HepG2 (cell line): ENCODE results near the gene ERV3-1. TPM values are rescaled to one million over a fixed set of nuclear protein-coding genes. Genes with fewer than 3 reads are reported as not detected.

Source experiments
- CCDC6 ChIP-seq: sonication (generic); formaldehyde crosslinking; IDR thresholded peaks from 2 replicates; pipeline ENCODE4 v1.8.1; 2022; ENCODE audit warnings: mild to moderate bottlenecking, missing genetic modification reagents, moderate library complexity
- DNMT1 ChIP-seq: sonication (generic); formaldehyde crosslinking; IDR thresholded peaks from 2 replicates; pipeline ENCODE4 v1.5.1; 2020; ENCODE audit warnings: mild to moderate bottlenecking, missing genetic modification reagents
- FOXO1 ChIP-seq: sonication (generic); formaldehyde crosslinking; IDR thresholded peaks from 2 replicates; pipeline ENCODE4 v1.4.0; 2020; ENCODE audit warnings: missing genetic modification reagents
- KAT8 ChIP-seq: IDR thresholded peaks from 2 replicates; pipeline ENCODE4 v1.6.1; 2016; ENCODE audit warnings: missing genetic modification reagents, missing compliant biosample characterization
- KMT2A ChIP-seq: sonication (generic); formaldehyde crosslinking; IDR thresholded peaks from 2 replicates; pipeline ENCODE4 v1.4.0; 2020; ENCODE audit warnings: missing genetic modification reagents
- MTA1 ChIP-seq: sonication (generic); formaldehyde crosslinking; IDR thresholded peaks from 2 replicates; pipeline ENCODE4 v1.4.0; 2020; ENCODE audit warnings: missing genetic modification reagents, mild to moderate bottlenecking, borderline replicate concordance
- RAD51 ChIP-seq: fragments of 450-650 bp; IDR thresholded peaks from 2 replicates; pipeline ENCODE4 v1.6.1; 2016; ENCODE audit warnings: borderline replicate concordance
- RELA ChIP-seq: sonication (generic); formaldehyde crosslinking; IDR thresholded peaks from 2 replicates; pipeline ENCODE4 v1.4.0; 2020; ENCODE audit warnings: missing genetic modification reagents
- SP1 ChIP-seq, 2 experiments: fragments of 450-650 bp in 1 of 2; sonication (generic) in 1 of 2; formaldehyde crosslinking in 1 of 2; IDR thresholded peaks; 2 replicates each; pipeline versions ENCODE4 v1.4.0 to v1.6.1; 2016 to 2020; ENCODE audit warnings: missing genetic modification reagents in 1 of 2
- SP140L ChIP-seq: sonication (generic); formaldehyde crosslinking; IDR thresholded peaks from 2 replicates; pipeline ENCODE4 v1.4.0; 2020; ENCODE audit warnings: missing genetic modification reagents, borderline replicate concordance
- SPEN ChIP-seq: sonication (generic); formaldehyde crosslinking; IDR thresholded peaks from 2 replicates; pipeline ENCODE4 v1.5.1; 2020; ENCODE audit warnings: low read depth, mild to moderate bottlenecking, missing genetic modification reagents
- STAT5B ChIP-seq: sonication (generic); formaldehyde crosslinking; IDR thresholded peaks from 2 replicates; pipeline ENCODE4 v1.4.0; 2020; ENCODE audit warnings: missing genetic modification reagents
- TARDBP ChIP-seq: sonication (generic); formaldehyde crosslinking; IDR thresholded peaks from 2 replicates; pipeline ENCODE4 v1.8.0; 2022; ENCODE audit warnings: mild to moderate bottlenecking, missing genetic modification reagents
- TOE1 ChIP-seq: sonication (generic); formaldehyde crosslinking; IDR thresholded peaks from 2 replicates; pipeline ENCODE4 v1.4.0; 2020; ENCODE audit warnings: mild to moderate bottlenecking, missing genetic modification reagents
- TOPORS ChIP-seq: sonication (generic); formaldehyde crosslinking; IDR thresholded peaks from 2 replicates; pipeline ENCODE4 v1.8.0; 2023; ENCODE audit warnings: mild to moderate bottlenecking, missing genetic modification reagents
- ZBTB3 ChIP-seq: sonication (generic); formaldehyde crosslinking; IDR thresholded peaks from 2 replicates; pipeline ENCODE4 v1.4.0; 2020; ENCODE audit warnings: low read depth, mild to moderate bottlenecking, moderate library complexity, missing genetic modification reagents, borderline replicate concordance
- ZNF225 ChIP-seq: sonication (generic); formaldehyde crosslinking; IDR thresholded peaks from 2 replicates; pipeline ENCODE4 v1.4.0; 2020; ENCODE audit warnings: mild to moderate bottlenecking, missing genetic modification reagents
- ZNF530 ChIP-seq: sonication (generic); formaldehyde crosslinking; IDR thresholded peaks from 2 replicates; pipeline ENCODE4 v1.5.0; 2020; ENCODE audit warnings: low read depth, mild to moderate bottlenecking, missing genetic modification reagents
- ZNF740 ChIP-seq: sonication (generic); formaldehyde crosslinking; IDR thresholded peaks from 2 replicates; pipeline ENCODE4 v1.4.0; 2020; ENCODE audit warnings: missing genetic modification reagents
- polyA plus RNA-seq, 8 experiments: library from polyadenylated mRNA; depleted of rRNA in 3 of 8; stranded (reverse) in 7 of 8; unstranded in 1 of 8; fragments of >200 nt; fragmentation: Illumina TruSeq in 4 of 8; extraction: Trizol in 4 of 8; gene quantifications; 2 replicates each; pipeline versions ENCODE4 v1.2.1 to v1.2.3, GENCODE V29; 2011 to 2016; ENCODE audit warnings: low read depth in 4 of 8, missing spikeins in 1 of 8, mixed read lengths in 1 of 8; ENCODE audit not compliant: insufficient read depth in 1 of 8
- total RNA-seq, 5 experiments: library from RNA; depleted of rRNA; stranded (reverse); fragments of >200 nt; fragmentation: Illumina TruSeq; extraction: Trizol; gene quantifications; 2 replicates each; pipeline ENCODE4 v1.2.3, GENCODE V29; 2016; ENCODE audit warnings: low read depth in 1 of 5
- TF ChIP-seq, protein P1 (sequence below): sonication (generic); formaldehyde crosslinking; IDR thresholded peaks from 2 replicates; pipeline ENCODE4 v1.4.0; 2020; ENCODE audit warnings: mild to moderate bottlenecking, missing genetic modification reagents, borderline replicate concordance
- TF ChIP-seq, protein P2 (sequence below): sonication (generic); formaldehyde crosslinking; conservative IDR thresholded peaks from 2 replicates; pipeline ENCODE4 v1.5.0; 2020; ENCODE audit warnings: missing genetic modification reagents
- TF ChIP-seq, protein P3 (sequence below): sonication (generic); formaldehyde crosslinking; IDR thresholded peaks from 2 replicates; pipeline ENCODE4 v1.4.0; 2020; ENCODE audit warnings: missing genetic modification reagents; ENCODE audit errors: not compliant biosample characterization

The ERV3-1 gene
- total and polyA plus RNA-seq, 2 of the 13 experiments (the other 11 are each of a cell fraction or from before 2014, with no cell fraction given), result 20.4 to 86.3 TPM

DNA sequence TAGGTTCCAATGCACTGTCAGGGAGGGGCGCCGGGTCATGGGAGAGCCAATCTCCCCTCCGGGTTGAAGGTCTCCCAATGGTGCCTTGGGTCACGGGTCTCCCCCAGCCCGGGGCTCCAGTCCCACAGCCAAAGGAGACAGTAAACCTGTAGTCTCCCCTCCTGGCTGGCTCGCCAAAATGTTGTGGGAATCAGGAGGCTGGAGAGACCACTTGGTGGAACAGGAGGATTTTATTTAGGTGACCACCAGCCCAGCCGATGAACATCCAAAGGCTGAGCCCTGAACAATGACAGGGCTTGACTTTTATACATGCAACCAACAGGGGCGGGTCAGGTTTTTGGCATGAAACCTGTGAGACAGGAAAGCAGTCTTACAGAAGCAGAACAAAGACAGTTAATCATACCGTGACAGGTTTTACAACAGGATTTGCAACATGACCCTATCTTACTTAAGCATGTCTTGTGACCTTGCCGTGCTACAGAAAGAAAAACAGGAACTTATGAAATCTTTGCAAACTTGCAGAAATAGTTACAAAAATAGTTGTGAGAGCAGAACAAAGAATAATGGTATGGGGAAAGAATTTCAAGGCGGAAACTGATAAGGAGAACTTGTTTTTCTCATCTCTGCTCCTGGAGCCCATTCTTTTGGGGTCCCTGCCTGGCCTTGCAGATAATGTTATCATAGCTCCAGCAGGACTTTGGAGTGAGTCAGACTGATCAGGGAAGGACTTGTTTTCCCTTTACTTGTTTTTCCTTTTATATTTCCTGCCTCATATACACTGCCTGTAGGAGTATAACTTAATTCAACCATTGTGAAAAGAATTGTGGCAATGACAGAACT is 7.1 kb downstream of the ERV3-1 start (continued):
- TF ChIP-seq, protein P1, sequence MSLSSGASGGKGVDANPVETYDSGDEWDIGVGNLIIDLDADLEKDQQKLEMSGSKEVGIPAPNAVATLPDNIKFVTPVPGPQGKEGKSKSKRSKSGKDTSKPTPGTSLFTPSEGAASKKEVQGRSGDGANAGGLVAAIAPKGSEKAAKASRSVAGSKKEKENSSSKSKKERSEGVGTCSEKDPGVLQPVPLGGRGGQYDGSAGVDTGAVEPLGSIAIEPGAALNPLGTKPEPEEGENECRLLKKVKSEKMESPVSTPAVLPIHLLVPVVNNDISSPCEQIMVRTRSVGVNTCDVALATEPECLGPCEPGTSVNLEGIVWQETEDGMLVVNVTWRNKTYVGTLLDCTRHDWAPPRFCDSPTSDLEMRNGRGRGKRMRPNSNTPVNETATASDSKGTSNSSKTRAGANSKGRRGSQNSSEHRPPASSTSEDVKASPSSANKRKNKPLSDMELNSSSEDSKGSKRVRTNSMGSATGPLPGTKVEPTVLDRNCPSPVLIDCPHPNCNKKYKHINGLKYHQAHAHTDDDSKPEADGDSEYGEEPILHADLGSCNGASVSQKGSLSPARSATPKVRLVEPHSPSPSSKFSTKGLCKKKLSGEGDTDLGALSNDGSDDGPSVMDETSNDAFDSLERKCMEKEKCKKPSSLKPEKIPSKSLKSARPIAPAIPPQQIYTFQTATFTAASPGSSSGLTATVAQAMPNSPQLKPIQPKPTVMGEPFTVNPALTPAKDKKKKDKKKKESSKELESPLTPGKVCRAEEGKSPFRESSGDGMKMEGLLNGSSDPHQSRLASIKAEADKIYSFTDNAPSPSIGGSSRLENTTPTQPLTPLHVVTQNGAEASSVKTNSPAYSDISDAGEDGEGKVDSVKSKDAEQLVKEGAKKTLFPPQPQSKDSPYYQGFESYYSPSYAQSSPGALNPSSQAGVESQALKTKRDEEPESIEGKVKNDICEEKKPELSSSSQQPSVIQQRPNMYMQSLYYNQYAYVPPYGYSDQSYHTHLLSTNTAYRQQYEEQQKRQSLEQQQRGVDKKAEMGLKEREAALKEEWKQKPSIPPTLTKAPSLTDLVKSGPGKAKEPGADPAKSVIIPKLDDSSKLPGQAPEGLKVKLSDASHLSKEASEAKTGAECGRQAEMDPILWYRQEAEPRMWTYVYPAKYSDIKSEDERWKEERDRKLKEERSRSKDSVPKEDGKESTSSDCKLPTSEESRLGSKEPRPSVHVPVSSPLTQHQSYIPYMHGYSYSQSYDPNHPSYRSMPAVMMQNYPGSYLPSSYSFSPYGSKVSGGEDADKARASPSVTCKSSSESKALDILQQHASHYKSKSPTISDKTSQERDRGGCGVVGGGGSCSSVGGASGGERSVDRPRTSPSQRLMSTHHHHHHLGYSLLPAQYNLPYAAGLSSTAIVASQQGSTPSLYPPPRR (CRISPR knock-in tag), result peak; percentile 89
- TF ChIP-seq ZNF740 (CRISPR knock-in tag), result no peak
- TF ChIP-seq MTA1 (CRISPR knock-in tag), result peak; percentile 16; the same call in 1 of the 2 replicates
- TF ChIP-seq ZBTB3, result peak; percentile 26; the same call in 1 of the 2 replicates
- TF ChIP-seq RELA, result no peak
- TF ChIP-seq STAT5B (CRISPR knock-in tag), result peak; percentile 57; the same call in 1 of the 2 replicates
- TF ChIP-seq SP140L, result no peak
- TF ChIP-seq, protein P2, sequence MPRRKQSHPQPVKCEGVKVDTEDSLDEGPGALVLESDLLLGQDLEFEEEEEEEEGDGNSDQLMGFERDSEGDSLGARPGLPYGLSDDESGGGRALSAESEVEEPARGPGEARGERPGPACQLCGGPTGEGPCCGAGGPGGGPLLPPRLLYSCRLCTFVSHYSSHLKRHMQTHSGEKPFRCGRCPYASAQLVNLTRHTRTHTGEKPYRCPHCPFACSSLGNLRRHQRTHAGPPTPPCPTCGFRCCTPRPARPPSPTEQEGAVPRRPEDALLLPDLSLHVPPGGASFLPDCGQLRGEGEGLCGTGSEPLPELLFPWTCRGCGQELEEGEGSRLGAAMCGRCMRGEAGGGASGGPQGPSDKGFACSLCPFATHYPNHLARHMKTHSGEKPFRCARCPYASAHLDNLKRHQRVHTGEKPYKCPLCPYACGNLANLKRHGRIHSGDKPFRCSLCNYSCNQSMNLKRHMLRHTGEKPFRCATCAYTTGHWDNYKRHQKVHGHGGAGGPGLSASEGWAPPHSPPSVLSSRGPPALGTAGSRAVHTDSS (CRISPR knock-in tag), result no peak
- 0 out of 2 replicates have a peak, but pooled peaks have one; percentile 30 for TF ChIP-seq ZNF225
- no peak for TF ChIP-seq SP1 (IDR thresholded peaks at IDR 0.05)
- 0 out of 2 replicates have a peak, but pooled peaks have one; percentile 14 for TF ChIP-seq SP1 (CRISPR knock-in tag; IDR thresholded peaks at IDR 0.05)
- TF ChIP-seq TOE1 (CRISPR knock-in tag), result no peak; the same call in 1 of the 2 replicates
- TF ChIP-seq, protein P3, sequence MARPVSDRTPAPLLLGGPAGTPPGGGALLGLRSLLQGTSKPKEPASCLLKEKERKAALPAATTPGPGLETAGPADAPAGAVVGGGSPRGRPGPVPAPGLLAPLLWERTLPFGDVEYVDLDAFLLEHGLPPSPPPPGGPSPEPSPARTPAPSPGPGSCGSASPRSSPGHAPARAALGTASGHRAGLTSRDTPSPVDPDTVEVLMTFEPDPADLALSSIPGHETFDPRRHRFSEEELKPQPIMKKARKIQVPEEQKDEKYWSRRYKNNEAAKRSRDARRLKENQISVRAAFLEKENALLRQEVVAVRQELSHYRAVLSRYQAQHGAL (CRISPR knock-in tag), result no peak
- TF ChIP-seq DNMT1 (CRISPR knock-in tag), result no peak
- TF ChIP-seq FOXO1 (CRISPR knock-in tag), result peak; percentile 100
- no peak for TF ChIP-seq TOPORS (CRISPR knock-in tag)
- no peak for TF ChIP-seq ZNF530 (CRISPR knock-in tag)
- TF ChIP-seq RAD51, result no peak
- TF ChIP-seq KAT8 (CRISPR knock-in tag), result peak; percentile 79; the same call in 1 of the 2 replicates
- TF ChIP-seq TARDBP (CRISPR knock-in tag), result peak; percentile 87; the same call in 1 of the 2 replicates
- TF ChIP-seq SPEN, result no peak
- no peak for TF ChIP-seq KMT2A (CRISPR knock-in tag)
- no peak for TF ChIP-seq CCDC6
